ENCODE results near the gene BSND. TPM values are rescaled to one million over a fixed set of nuclear protein-coding genes. Genes with fewer than 3 reads are reported as not detected.
"Not testable (repeated sequence)": the region's sequence is repeated elsewhere in the genome, so short reads cannot be mapped to it uniquely, and the experiment has no call there.

BSND gene
- total RNA-seq, 1 donor from 2014 or later = not detected

DNA sequence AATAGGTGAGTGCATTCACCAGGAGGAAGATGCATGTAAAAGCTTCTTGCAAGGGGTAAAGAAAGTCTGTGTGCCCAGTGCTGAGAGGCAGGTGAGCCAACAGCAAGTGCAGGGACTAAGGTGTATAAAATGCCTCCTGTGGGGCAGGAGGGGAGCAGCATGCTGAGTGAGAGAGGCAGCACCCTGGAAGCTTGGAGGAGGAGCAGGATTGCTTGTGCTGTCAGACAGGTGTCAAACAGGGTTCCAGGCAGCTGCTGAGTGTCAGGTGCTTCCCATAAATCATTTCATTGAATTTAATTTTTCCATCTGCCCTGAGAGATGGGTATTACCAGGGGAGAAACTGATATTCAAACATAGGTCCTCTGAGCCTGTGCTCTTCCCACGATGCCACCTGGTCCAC lies 13.9 kb downstream of the BSND start:
- H3K4me3 ChIP-seq (ENCODE audit: low read depth, low read length) = no peak overlapping the region
- DNase-seq (ENCODE audit: low read depth) = no peak
- TF ChIP-seq, protein P1, sequence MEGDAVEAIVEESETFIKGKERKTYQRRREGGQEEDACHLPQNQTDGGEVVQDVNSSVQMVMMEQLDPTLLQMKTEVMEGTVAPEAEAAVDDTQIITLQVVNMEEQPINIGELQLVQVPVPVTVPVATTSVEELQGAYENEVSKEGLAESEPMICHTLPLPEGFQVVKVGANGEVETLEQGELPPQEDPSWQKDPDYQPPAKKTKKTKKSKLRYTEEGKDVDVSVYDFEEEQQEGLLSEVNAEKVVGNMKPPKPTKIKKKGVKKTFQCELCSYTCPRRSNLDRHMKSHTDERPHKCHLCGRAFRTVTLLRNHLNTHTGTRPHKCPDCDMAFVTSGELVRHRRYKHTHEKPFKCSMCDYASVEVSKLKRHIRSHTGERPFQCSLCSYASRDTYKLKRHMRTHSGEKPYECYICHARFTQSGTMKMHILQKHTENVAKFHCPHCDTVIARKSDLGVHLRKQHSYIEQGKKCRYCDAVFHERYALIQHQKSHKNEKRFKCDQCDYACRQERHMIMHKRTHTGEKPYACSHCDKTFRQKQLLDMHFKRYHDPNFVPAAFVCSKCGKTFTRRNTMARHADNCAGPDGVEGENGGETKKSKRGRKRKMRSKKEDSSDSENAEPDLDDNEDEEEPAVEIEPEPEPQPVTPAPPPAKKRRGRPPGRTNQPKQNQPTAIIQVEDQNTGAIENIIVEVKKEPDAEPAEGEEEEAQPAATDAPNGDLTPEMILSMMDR (conservative IDR thresholded peaks at IDR 0.05; ENCODE audit: low read depth, low read length) = no peak

DNA sequence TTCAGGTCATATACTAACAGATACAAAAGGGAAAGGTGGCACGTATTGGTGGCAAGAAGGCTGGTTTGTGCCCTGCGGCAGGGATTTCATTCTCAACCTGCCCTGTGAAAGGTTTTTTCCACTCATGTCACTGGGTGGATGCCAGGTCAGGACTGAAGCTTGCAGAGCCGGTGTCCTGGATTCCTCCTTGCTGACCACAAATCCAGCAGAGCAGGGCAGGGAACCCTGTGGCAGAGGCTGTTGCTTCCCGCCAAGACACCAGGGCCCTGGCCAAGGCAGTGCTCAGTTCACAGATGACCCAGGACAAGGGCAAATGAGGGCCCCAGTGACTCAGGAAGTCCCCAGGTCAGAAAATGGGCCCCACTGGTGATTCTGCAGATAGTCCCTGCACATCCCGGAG lies 16.4 kb downstream of the BSND start:
- no peak for DNase-seq (ENCODE audit: low read depth)
- TF ChIP-seq, protein P1 (conservative IDR thresholded peaks at IDR 0.05; ENCODE audit: low read depth, low read length) = no peak

DNA sequence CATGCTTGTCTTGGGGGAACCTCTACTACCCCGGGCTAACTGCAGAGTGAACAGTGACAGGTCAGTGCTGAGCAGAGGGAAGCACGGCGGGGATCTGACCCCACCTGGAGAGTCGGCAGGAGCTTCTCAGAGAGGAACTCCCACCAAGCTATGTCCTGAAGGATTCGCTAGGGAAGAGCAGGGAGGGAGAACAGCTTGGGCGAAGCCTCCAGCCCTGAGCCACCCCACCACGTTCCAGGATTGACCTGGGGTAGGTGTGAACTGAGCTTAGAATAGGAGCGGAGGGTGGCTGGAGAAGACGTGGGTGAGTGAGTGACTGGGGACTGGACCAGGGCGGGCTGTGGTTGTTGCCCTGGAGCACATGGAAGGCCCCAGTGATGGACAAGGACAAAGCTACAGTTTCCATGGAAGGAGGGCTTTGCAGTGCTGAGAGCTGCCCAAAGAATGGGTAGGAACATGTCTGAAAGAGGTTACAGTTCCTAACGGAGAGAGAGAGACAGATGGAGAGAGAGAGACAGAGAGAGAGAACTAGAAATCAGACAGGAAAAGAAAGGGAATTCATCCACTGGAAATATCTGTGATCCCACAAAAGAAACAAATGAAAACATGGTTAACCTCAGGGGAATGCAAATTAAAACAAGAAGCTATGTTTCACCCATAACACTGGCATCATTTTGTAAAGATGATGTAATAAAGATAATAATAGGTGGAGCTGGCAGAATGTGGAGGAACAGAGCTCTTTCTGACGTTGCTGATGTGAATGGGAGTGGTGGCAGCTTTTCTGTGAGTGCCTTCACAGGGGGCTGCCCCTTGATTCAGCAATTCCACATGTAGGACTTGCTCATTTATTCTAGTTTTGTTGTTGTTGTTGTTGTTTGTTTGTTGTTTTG lies 17.2 kb downstream of the BSND start:
- no peak overlapping the region for H3K4me3 ChIP-seq (ENCODE audit: low read depth, low read length)
- TF ChIP-seq, protein P1 (conservative IDR thresholded peaks at IDR 0.05; ENCODE audit: low read depth, low read length) = no peak
- DNase-seq (ENCODE audit: low read depth) = no peak

More for the DNA sequence above, 16.4 kb downstream of the BSND start:
- H3K4me3 ChIP-seq (ENCODE audit: low read depth, low read length) = no peak overlapping the region

DNA sequence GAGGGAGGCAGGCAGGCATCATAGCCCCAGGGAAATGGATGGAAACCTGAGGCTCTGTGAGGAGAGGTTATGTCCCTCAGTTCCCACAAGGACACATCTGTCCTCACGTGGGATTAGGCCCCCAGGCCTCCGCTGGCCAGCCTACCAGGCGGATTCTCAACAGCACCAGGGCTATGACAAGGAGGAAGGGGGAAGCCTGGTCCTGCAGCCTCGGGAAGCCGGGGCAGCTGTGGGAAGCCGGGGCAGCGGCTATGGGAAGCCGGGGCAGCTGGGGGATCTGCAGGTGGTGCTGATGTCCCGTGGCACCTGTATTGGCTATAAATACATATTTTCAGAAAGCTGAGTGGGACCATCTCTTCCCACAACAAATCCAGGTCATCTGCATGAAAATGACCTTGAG lies 19.7 kb downstream of the BSND start:
- DNase-seq (ENCODE audit: low read depth) = no peak
- H3K4me3 ChIP-seq (ENCODE audit: low read depth, low read length) = no peak overlapping the region
- TF ChIP-seq, protein P1 (conservative IDR thresholded peaks at IDR 0.05; ENCODE audit: low read depth, low read length) = no peak

DNA sequence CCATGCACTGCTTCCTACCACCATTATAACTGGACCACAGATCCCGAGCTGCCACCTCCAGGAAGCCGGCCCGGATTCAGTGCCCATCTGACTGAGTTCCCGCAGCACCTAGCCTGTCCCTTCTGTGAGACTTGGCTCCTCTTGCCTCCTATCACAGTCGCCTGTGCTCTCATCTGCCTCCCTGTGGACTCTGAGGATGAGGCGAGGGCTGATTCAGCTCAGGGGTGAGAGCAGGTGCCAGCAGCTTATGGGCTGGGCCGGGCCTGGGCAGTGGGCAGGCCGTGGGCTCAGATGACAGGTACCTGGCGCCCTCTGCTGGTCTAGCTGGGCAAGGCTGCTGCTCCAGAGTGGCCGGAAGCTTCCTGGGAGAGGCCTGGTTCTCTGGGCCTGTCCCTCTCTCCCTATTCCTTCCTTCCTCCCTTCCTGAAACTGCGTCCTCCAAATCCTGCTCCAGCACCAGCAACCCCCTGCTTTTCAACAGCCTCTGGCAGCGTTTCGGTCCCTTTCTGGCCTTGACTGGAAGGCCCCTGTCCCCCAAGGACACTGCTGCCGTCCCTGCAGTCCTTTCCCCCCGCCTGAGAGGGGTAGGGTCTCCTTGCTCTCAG lies 23.3 kb downstream of the BSND start:
- DNase-seq (ENCODE audit: low read depth) = peak; percentile 30
- no peak overlapping the region for H3K4me3 ChIP-seq (ENCODE audit: low read depth, low read length)
- TF ChIP-seq, protein P1 (conservative IDR thresholded peaks at IDR 0.05; ENCODE audit: low read depth, low read length) = peak; percentile 95

DNA sequence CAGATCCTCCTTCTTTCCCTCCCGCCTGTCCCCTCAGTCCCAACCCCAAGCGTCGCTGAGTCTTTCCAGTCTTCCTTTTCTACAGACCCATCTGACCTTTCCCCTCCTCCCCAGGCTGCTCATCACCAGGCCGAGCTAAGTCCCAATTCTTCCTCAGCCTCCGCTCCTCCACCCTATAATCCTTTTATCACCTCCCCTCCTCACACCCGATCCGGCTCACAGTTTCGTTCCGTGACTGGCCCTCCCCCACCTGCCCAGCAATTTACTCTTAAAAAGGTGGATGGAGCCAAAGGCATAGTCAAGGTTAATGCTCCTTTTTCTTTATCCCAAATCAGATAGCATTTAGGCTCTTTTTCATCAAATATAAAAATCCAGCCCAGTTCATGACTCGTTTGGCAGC lies 25.4 kb downstream of the BSND start:
- not testable (repeated sequence) for DNase-seq (ENCODE audit: low read depth); H3K4me3 ChIP-seq (ENCODE audit: low read depth, low read length)

DNA sequence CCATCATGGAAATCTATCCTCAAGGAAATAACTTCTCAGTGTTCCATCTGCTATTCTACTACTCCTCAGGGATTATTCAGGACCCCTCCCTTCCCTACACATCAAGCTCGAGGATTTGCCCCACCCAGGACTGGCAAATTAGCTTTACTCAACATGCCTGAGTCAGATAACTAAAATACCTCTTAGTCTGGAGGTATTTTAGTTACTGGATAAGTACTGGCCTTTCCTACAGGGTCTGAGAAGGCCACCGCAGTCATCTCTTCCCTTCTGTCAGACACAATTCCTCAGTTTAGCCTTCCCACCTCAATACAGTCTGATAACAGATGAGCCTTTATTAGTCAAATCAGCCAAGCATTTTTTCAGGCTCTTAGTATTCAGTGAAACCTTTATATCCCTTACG lies 27.9 kb downstream of the BSND start:
- H3K4me3 ChIP-seq (ENCODE audit: low read depth, low read length); DNase-seq (ENCODE audit: low read depth): not testable (repeated sequence)

DNA sequence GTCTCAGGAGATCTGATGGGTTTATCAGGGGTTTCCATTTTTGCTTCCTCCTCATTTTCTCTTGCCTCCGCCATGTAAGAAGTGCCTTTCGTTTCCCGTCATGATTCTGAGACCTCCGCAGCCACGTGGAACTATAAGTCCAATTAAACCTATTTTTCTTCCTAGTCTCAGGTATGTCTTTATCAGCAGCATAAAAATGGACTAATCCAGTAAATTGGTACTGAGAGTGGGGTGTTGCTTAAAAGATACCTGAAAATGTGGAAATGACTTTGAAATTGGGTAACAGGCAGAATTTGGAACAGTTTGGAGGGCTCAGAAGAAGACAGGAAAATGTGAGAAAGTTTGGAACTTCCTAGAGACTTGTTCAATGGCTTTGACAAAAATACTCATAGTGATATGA lies 32.4 kb downstream of the BSND start:
- not testable (repeated sequence) for H3K4me3 ChIP-seq (ENCODE audit: low read depth, low read length)

More for the DNA sequence above, 32.4 kb downstream of the BSND start:
- DNase-seq (ENCODE audit: low read depth) = not testable (repeated sequence)
